ENCODE data around the gene CLEC2A.

GRCh38 chr12:9961106-9961505, 28.9 kb upstream of the CLEC2A start:
- TF ChIP-seq CTCF (IDR thresholded peaks at IDR 0.05) (no peak), POLR2AphosphoS5 (IDR thresholded peaks at IDR 0.05) (no peak), POLR2A (IDR thresholded peaks at IDR 0.05) (no peak)
